ENCODE data around the gene GRM5.

DNA sequence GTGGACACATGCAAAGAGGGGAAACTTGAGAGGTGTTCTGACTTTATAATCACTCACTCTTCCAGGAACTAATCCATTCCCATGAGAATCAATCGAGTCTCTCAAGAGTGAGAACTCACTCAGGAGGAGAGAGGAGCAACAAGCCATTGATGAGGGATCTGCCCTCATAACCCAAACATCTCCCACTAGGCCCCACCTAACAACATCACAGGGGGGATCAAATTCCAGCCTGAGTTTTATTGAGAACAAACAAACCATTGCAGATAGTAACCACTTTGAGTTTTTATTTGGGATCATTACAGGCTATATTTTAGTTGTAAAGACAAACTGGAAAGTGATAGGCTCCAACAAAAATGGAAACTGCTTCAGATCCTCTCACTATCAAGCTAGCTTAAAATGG is 399.4 kb downstream of the GRM5 start:
- TF ChIP-seq EZH2 (IDR thresholded peaks at IDR 0.05; ENCODE audit: borderline replicate concordance, low read length) (no peak), CTCF (IDR thresholded peaks at IDR 0.05; ENCODE audit: low read length) (no peak)
